ENCODE results near the gene RBM38.

- TF ChIP-seq ELF1 (tag; IDR thresholded peaks at IDR 0.05) = no peak
- TF ChIP-seq ZNF398 (CRISPR knock-in tag; IDR thresholded peaks at IDR 0.05) = no peak
- no peak for TF ChIP-seq RCOR1 (IDR thresholded peaks at IDR 0.05; ENCODE audit: borderline replicate concordance in 1 of 2, low read depth in 2 of 2, low read length in 2 of 2)
- TF ChIP-seq DDX20 (tag; IDR thresholded peaks at IDR 0.05; ENCODE audit: low read depth) = no peak
- TF ChIP-seq ZNF232 (CRISPR knock-in tag; IDR thresholded peaks at IDR 0.05) = no peak
These were observed 4.4 kb upstream of the RBM38 start for GRCh38 chr20:57386762-57387161.
